Measurements from ENCODE around the gene NHERF1. TPM values are rescaled to one million over a fixed set of nuclear protein-coding genes. Genes with fewer than 3 reads are reported as not detected.

Gene NHERF1
- total and polyA plus RNA-seq, 2 of the 8 experiments (the other 6 are each of a cell fraction or from before 2014, with no cell fraction given), result 92.9 to 99.2 TPM

DNA sequence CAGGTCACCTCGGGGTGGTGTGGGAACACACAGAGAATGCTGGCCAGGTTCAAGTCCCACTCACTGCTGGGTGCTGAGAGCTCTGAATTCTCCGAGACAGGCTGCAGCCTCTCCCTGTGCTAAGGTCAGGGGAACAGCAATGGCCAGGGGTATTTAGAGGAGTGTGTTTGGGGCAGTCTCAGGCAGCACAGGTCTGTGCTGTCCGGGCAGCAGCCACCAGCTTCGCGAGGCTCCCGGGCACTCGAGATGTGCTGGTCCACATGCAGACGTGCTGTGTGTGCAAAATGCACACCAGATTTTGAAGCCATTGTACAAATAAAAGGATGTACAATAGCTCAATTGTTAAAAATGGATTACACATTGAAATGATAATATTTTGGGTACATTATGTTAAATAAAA, 7.1 kb downstream of the NHERF1 start:
- H3K79me2 ChIP-seq (ENCODE audit: control insufficient read depth in 1 of 2, insufficient read depth in 2 of 2, low read length in 2 of 2), result peaks cover 7 to 82% of the 10 kb centered on the region in 2 experiments; a peak in 3 of 4 replicates
- no peaks in the 10 kb centered on the region for H3K9me3 ChIP-seq (ENCODE audit: insufficient read depth in 2 of 2, low read depth in 1 of 2, low read length in 1 of 2)
- H2BK12ac ChIP-seq (ENCODE audit: low read depth, low read length), result no peak overlapping the region
- 98% methylated on average over 8 of the region's 8 CpGs; no CpG with 5 or more reads in 1 of the 2 experiments for WGBS, 2 experiments (ENCODE audit: extremely low coverage in 1 of 2, insufficient coverage in 1 of 2, insufficient read length in 1 of 2, insufficient replicate concordance in 2 of 2, low coverage in 1 of 2, low lambda C conversion rate in 2 of 2, missing lambda C conversion rate in 1 of 2)
- H3K79me1 ChIP-seq (ENCODE audit: low read depth, low read length), result peaks cover 25% of the 10 kb centered on the region
- H3K9ac ChIP-seq (replicated peaks in 1 of 4; ENCODE audit: extremely low read depth in 1 of 4, low read depth in 3 of 4, low read length in 3 of 4), result no peak overlapping the region
- no peaks in the 10 kb centered on the region for H3K23me2 ChIP-seq (ENCODE audit: low read depth, low read length)
- TF ChIP-seq HDAC6 (IDR thresholded peaks at IDR 0.05; ENCODE audit: low read depth, low read length) (no peak), JUN (IDR thresholded peaks at IDR 0.05; ENCODE audit: low read depth, low read length) (no peak), SP4 (IDR thresholded peaks at IDR 0.05; ENCODE audit: low read length) (no peak), EGR1 (IDR thresholded peaks at IDR 0.05; ENCODE audit: borderline replicate concordance, low read depth, low read length) (no peak), EP300 (IDR thresholded peaks at IDR 0.05; ENCODE audit: borderline replicate concordance in 1 of 2, low read depth in 2 of 2, low read length in 2 of 2) (no peak), ASH2L (IDR thresholded peaks at IDR 0.05; ENCODE audit: low read length) (no peak)
- peaks cover 0 to 5% (median 0%) of the 10 kb centered on the region in 4 experiments; a peak in 1 of 8 replicates for H3K36me3 ChIP-seq (ENCODE audit: control insufficient read depth in 2 of 4, insufficient read depth in 4 of 4, low read length in 3 of 4)
- H4K8ac ChIP-seq (ENCODE audit: extremely low read depth, insufficient read depth, low read length), result no peak overlapping the region; the same call in 1 of the 2 replicates
- H2BK5ac ChIP-seq (ENCODE audit: low read depth, low read length), result no peak overlapping the region
- H3K23ac ChIP-seq (ENCODE audit: insufficient read length), result no peak overlapping the region
- CTCF ChIA-PET (ENCODE audit: partially characterized antibody), result interaction anchor here (0.6 to 15.7 kb wide), 7 partner anchors 10 to 88 kb away, joined by 3 to 231 read pairs (median 5); partner anchors contain the start of genes NAT9 and RAB37
- H2AK5ac ChIP-seq (ENCODE audit: low read depth, low read length), result no peak overlapping the region
- peaks cover 5 to 50% (median 34%) of the 10 kb centered on the region in 4 experiments for H3K4me1 ChIP-seq (replicated peaks in 1 of 4; ENCODE audit: control insufficient read depth in 3 of 4, insufficient read depth in 4 of 4, low read length in 3 of 4)
- no peak overlapping the region for H2BK20ac ChIP-seq (ENCODE audit: low read length)
- no peak overlapping the region for H4K91ac ChIP-seq (replicated peaks; ENCODE audit: insufficient read length, low read length)
- no peak overlapping the region for H3K4me3 ChIP-seq (ENCODE audit: extremely low read depth in 1 of 4, insufficient read depth in 2 of 4, low read depth in 3 of 4, low read length in 4 of 4)
- H3K56ac ChIP-seq (replicated peaks; ENCODE audit: insufficient read length, low read depth, low read length), result no peak overlapping the region
- H3K4me2 ChIP-seq (ENCODE audit: insufficient read depth in 1 of 2, low read depth in 2 of 2, low read length in 2 of 2), result no peak overlapping the region
- no peak overlapping the region for H2AFZ ChIP-seq (ENCODE audit: low read length)
- no peak overlapping the region for H3K27ac ChIP-seq (ENCODE audit: low read depth, low read length)
- peaks cover 11 to 29% of the 10 kb centered on the region in 2 experiments for H4K20me1 ChIP-seq (replicated peaks in 1 of 2; ENCODE audit: control insufficient read depth in 1 of 2, insufficient read depth in 2 of 2, low read length in 2 of 2)
- DNase-seq (ENCODE audit: low read depth in 1 of 2, low spot score in 2 of 2) (no peak), FAIRE-seq (no peak)
- no peak overlapping the region for H2BK15ac ChIP-seq (ENCODE audit: low read length)
- H4K5ac ChIP-seq (ENCODE audit: insufficient read length, low read depth, low read length), result no peak overlapping the region
- H3K18ac ChIP-seq (ENCODE audit: extremely low read depth, low read length), result no peak overlapping the region
- POLR2A ChIA-PET (ENCODE audit: partially characterized antibody), result no interaction called here
- H2BK120ac ChIP-seq (replicated peaks; ENCODE audit: low read depth, low read length), result no peak overlapping the region
- H3K14ac ChIP-seq (ENCODE audit: insufficient read length), result no peak overlapping the region
- no peak overlapping the region for H3K4ac ChIP-seq (replicated peaks; ENCODE audit: insufficient read length, low read depth, low read length)
- H3K27me3 ChIP-seq (replicated peaks in 1 of 4; ENCODE audit: control insufficient read depth in 3 of 4, extremely low read depth in 1 of 4, insufficient read depth in 3 of 4, low read length in 3 of 4), result no peaks in the 10 kb centered on the region

Data from H1 (cell line).